Endothelial cell of umbilical vein (primary cell): ENCODE results near the gene UNC5CL. TPM values are rescaled to one million over a fixed set of nuclear protein-coding genes. Genes with fewer than 3 reads are reported as not detected.
A peak's percentile ranks its signal among the peaks of the same experiment; 100 is the strongest.

ENCODE experiments used
- BruUV-seq: library from RNA; stranded (reverse); fragments of 400-500 nt; replicated peaks from 2 replicates; lab custom pipeline; 2021; lab: Mats Ljungman, UMichigan
- CTCF ChIA-PET: fragments of 300-600, 350-600 bp; sonication (Branson Sonifier 250); formaldehyde crosslinking; loops from one replicate; lab custom pipeline; 2021; ENCODE audit warnings: antibody characterized with exemption, inconsistent platforms; lab: Charles Lee
- POLR2A ChIA-PET: fragments of 300-600, 350-600 bp; sonication (Branson Sonifier 250); formaldehyde crosslinking; loops from one replicate; lab custom pipeline; 2021; ENCODE audit warnings: antibody characterized with exemption, inconsistent platforms; lab: Charles Lee
- DNase-seq: peaks from one replicate; pipeline ENCODE4 v3.0.0-alpha.2; 2011; ENCODE audit warnings: low read depth, low spot score
- FAIRE-seq: peaks from 2 replicates; lab custom pipeline; 2011; peaks lifted over from hg19 to GRCh38; lab: Jason Lieb, UNC
- H2AFZ ChIP-seq: 2 replicates; pipeline ENCODE4 v1.6.0; 2012; ENCODE audit warnings: low read depth, low read length, control low read depth, inconsistent platforms
- H3K27ac ChIP-seq: 2 replicates; pipeline ENCODE4 v1.5.1; 2011; ENCODE audit warnings: low read depth, mild to moderate bottlenecking, control low read depth, low read length, moderate library complexity; ENCODE audit not compliant: insufficient read depth
- H3K27me3 ChIP-seq, 2 experiments: 2 replicates each; pipeline versions ENCODE4 v1.6.0 to v1.6.1; 2011; ENCODE audit warnings: low read length in 2 of 2, mixed read lengths in 1 of 2; ENCODE audit not compliant: control insufficient read depth in 2 of 2, insufficient read depth in 2 of 2
- H3K36me3 ChIP-seq, 2 experiments: 2 replicates in 1 of 2; 3 replicates in 1 of 2; pipeline ENCODE4 v1.5.1; 2011; ENCODE audit warnings: low read length in 2 of 2, mild to moderate bottlenecking in 1 of 2, moderate library complexity in 1 of 2; ENCODE audit not compliant: control insufficient read depth in 2 of 2, insufficient read depth in 2 of 2; ENCODE audit errors: extremely low read depth in 1 of 2
- H3K4me1 ChIP-seq: 3 replicates; pipeline ENCODE4 v1.5.1; 2011; ENCODE audit warnings: mild to moderate bottlenecking, low read length; ENCODE audit not compliant: control insufficient read depth, insufficient read depth; ENCODE audit errors: extremely low read depth
- H3K4me2 ChIP-seq: 2 replicates; pipeline ENCODE4 v1.6.1; 2011; ENCODE audit warnings: low read length, control low read depth, mixed read lengths; ENCODE audit not compliant: insufficient read depth
- H3K4me3 ChIP-seq, 3 experiments: fragments of 200-600 bp in 1 of 3; sonication (generic), shearing (Covaris generic) in 1 of 3; replicated peaks in 1 of 3; 2 replicates each; pipeline ENCODE4 v1.5.1; 2011 to 2016; ENCODE audit warnings: control low read depth in 3 of 3, low read length in 3 of 3, mild to moderate bottlenecking in 2 of 3, inconsistent platforms in 1 of 3, low read depth in 1 of 3, moderate library complexity in 1 of 3; ENCODE audit not compliant: insufficient read depth in 1 of 3
- H3K79me2 ChIP-seq: 2 replicates; pipeline ENCODE4 v1.6.0; 2012; ENCODE audit warnings: low read length, inconsistent platforms; ENCODE audit not compliant: control insufficient read depth, insufficient read depth
- H3K9ac ChIP-seq: replicated peaks from 2 replicates; pipeline ENCODE3; 2011; ENCODE audit warnings: low read length, control low read depth; ENCODE audit not compliant: insufficient read depth; ENCODE audit errors: extremely low read depth
- H3K9me1 ChIP-seq: replicated peaks from 3 replicates; pipeline ENCODE4 v1.6.0; 2011; ENCODE audit warnings: mild to moderate bottlenecking, low read length; ENCODE audit not compliant: control insufficient read depth, insufficient read depth; ENCODE audit errors: extremely low read depth
- H3K9me3 ChIP-seq: replicated peaks from 2 replicates; pipeline ENCODE4 v1.5.1; 2012; ENCODE audit warnings: low read length, inconsistent platforms; ENCODE audit not compliant: control insufficient read depth, insufficient read depth
- H4K20me1 ChIP-seq: replicated peaks from 2 replicates; pipeline ENCODE3; 2011; ENCODE audit warnings: mild to moderate bottlenecking, low read length; ENCODE audit not compliant: control insufficient read depth, insufficient read depth; ENCODE audit errors: extremely low read depth
- CTCF ChIP-seq, 2 donors: IDR thresholded peaks; 1 replicate in 1 of 2; 2 replicates in 1 of 2; pipeline ENCODE4 v1.5.1; 2011; ENCODE audit warnings: low read length in 2 of 2, mild to moderate bottlenecking in 2 of 2, moderate library complexity in 2 of 2, control low read depth in 1 of 2, inconsistent platforms in 1 of 2, low read depth in 1 of 2; ENCODE audit not compliant: insufficient read depth in 1 of 2; ENCODE audit errors: extremely low read depth in 1 of 2
- EZH2 ChIP-seq: IDR thresholded peaks from 2 replicates; pipeline ENCODE4 v1.6.1; 2012; ENCODE audit warnings: borderline replicate concordance, low read depth, mild to moderate bottlenecking, moderate library complexity, low read length, inconsistent platforms; ENCODE audit not compliant: severe bottlenecking
- FOS ChIP-seq: IDR thresholded peaks from 2 replicates; pipeline ENCODE4 v1.6.1; 2011; ENCODE audit warnings: mild to moderate bottlenecking, low read length, moderate library complexity, borderline replicate concordance; ENCODE audit not compliant: insufficient read depth
- GATA2 ChIP-seq: IDR thresholded peaks from 2 replicates; pipeline ENCODE4 v1.7.0; 2011; ENCODE audit warnings: low read depth, mild to moderate bottlenecking, moderate library complexity, mixed read lengths, low read length; ENCODE audit not compliant: insufficient read length, insufficient read depth
- JUN ChIP-seq: IDR thresholded peaks from 2 replicates; pipeline ENCODE4 v1.6.1; 2011; ENCODE audit warnings: borderline replicate concordance, low read depth; ENCODE audit not compliant: insufficient read length, insufficient read depth
- MAX ChIP-seq: IDR thresholded peaks from 2 replicates; pipeline ENCODE4 v1.6.1; 2011; ENCODE audit not compliant: insufficient read depth, insufficient read length
- MYC ChIP-seq: IDR thresholded peaks from one replicate; pipeline ENCODE4 v1.6.1; 2011; ENCODE audit warnings: mild to moderate bottlenecking, low read depth, low read length
- POLR2A ChIP-seq: IDR thresholded peaks from 2 replicates; pipeline ENCODE4 v1.6.1; 2012; ENCODE audit warnings: low read depth, mild to moderate bottlenecking, control low read depth, low read length
- POLR2AphosphoS5 ChIP-seq: IDR thresholded peaks from 2 replicates; pipeline ENCODE4 v1.6.1; 2012; ENCODE audit warnings: low read depth, mild to moderate bottlenecking, control low read depth, low read length, moderate library complexity; ENCODE audit not compliant: insufficient read depth
- dilution Hi-C: fragments of 300-500 bp; cut with MboI; formaldehyde crosslinking; loops from one replicate; pipeline ENCODE4 v1.15.0; 2019; ENCODE audit warnings: low sequenced_read_pairs; ENCODE audit not compliant: extremely low pct_ligation_motif_present
- intact Hi-C: fragments of 100-400 bp; cut with micrococcal nuclease; formaldehyde crosslinking; loops from one replicate; pipeline ENCODE4 v1.10.0; 2022
- polyA plus RNA-seq, 4 experiments: library from polyadenylated mRNA; depleted of rRNA in 3 of 4; stranded (reverse) in 3 of 4; unstranded in 1 of 4; fragments of >200 nt; gene quantifications; 2 replicates each; pipeline versions ENCODE4 v1.2.1 to v1.2.3, GENCODE V29; 2011 to 2012; ENCODE audit warnings: missing spikeins in 1 of 4
- total RNA-seq: library from RNA; stranded (reverse); gene quantifications from 2 replicates; pipeline ENCODE4 v1.2.3, GENCODE V29; 2021

The UNC5CL gene
- total and polyA plus RNA-seq, 2 donors (not counting 3 experiments of a cell fraction or from before 2014, with no cell fraction given) = 0.14 to 0.20 TPM

DNA sequence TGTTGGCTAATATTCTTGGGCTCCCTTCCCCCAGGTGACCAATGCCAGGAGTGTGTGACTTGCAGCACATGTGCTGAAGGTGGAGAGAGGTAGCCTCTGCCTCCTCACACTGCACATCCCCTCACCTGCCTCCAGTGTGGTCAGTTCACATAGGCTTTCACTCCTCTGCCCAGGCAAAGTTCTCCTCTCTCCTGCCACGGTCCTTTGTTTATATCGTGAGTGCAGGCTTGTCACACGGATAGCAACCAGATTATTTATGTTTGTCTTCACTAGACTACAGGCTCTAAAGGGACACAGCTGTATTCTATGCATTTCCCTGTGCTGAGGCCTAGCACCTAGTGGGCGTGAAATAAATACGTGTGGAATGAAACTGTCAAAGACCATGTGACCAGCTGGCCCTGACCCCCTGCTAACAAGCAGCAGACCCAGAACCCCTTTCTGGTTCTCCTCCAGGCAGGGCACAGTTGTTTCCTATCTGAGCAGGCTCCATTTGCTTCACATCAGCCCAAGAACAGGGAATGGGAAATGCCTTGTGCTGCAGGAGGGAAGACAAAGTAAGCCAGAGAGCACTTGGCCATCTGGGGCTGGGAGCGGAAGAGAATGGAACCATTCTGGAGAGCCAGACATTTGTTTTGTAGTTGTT is 42.3 kb downstream of the UNC5CL start:
- Histone ChIP-seq H3K4me1 (peaks cover 24% of the 10 kb centered on the region), H4K20me1 (no peaks in the 10 kb centered on the region), H3K36me3 (no peaks in the 10 kb centered on the region), H3K9me3 (no peaks in the 10 kb centered on the region), H3K4me2 (peak overlapping the region; percentile 45), H3K79me2 (no peaks in the 10 kb centered on the region), H2AFZ (peak overlapping the region; percentile 53), H3K27ac (peak overlapping the region; percentile 92), H3K27me3 (peaks cover 5 to 7% of the 10 kb centered on the region in 2 experiments), H3K4me3 (no peak overlapping the region), H3K9me1 (no peaks in the 10 kb centered on the region), H3K9ac (peak overlapping the region; percentile 66)
- CTCF ChIA-PET = interaction anchor here (0.7 to 4.2 kb wide), 12 partner anchors 9 to 453 kb away, joined by 3 to 31 read pairs (median 4); partner anchors contain the start of genes NFYA and OARD1
- dilution Hi-C loops (no loop called here), intact Hi-C loops (loop anchor here (1.0 to 10.0 kb wide), 8 partner anchors 32 to 1569 kb away; partner anchors contain the start of genes NFYA and OARD1)
- FAIRE-seq (no peak), DNase-seq (peak; percentile 86)
- POLR2A ChIA-PET = interaction anchor here (1.3 kb wide), 1 partner anchor 59 kb away, joined by 5 read pairs; no protein-coding TSS in a partner anchor
- TF ChIP-seq POLR2A (no peak), GATA2 (no peak), MYC (no peak), EZH2 (no peak), JUN (no peak), FOS (no peak), MAX (no peak), POLR2AphosphoS5 (no peak), CTCF (IDR thresholded peaks at IDR 0.05; ENCODE audit: extremely low read depth in 1 of 2, insufficient read depth in 1 of 2, low read depth in 1 of 2, low read length in 2 of 2) (no peak)
- BruUV-seq = no TSS peak
